Panc1 (cell line): Measurements from ENCODE around the gene TAX1BP1. TPM values are rescaled to one million over a fixed set of nuclear protein-coding genes. Genes with fewer than 3 reads are reported as not detected.

Source experiments
- ATAC-seq: fragments of 200-7000 bp; cut with Tn5 transposase; 2 replicates; pipeline ENCODE4 v1.9.1; 2020; ENCODE audit warnings: mild to moderate bottlenecking, moderate library complexity
- BruUV-seq: library from RNA; stranded (reverse); fragments of 400-500 nt; replicated peaks from 2 replicates; lab custom pipeline; 2021; lab: Mats Ljungman, UMichigan
- CTCF ChIA-PET: fragments of 300-600 bp; sonication (Branson Sonifier 250); formaldehyde crosslinking; loops from one replicate; lab custom pipeline; 2022; ENCODE audit warnings: antibody characterized with exemption; lab: Charles Lee
- POLR2A ChIA-PET: fragments of 300-600 bp; sonication (Branson Sonifier 250); formaldehyde crosslinking; loops from one replicate; lab custom pipeline; 2022; ENCODE audit warnings: antibody characterized with exemption; lab: Charles Lee
- DNase-seq: peaks from one replicate; pipeline ENCODE4 v3.0.0-alpha.2; 2010; ENCODE audit warnings: low read depth, low spot score
- H3K27ac ChIP-seq: 2 replicates; pipeline ENCODE4 v1.5.1; 2011; ENCODE audit warnings: mild to moderate bottlenecking, low read length, inconsistent platforms
- H3K27me3 ChIP-seq: fragments of 200-500 bp; sonication (Bioruptor generic); 2 replicates; pipeline ENCODE4 v1.6.0; 2014; ENCODE audit warnings: low read length, inconsistent platforms; ENCODE audit not compliant: control insufficient read depth, insufficient read depth
- H3K36me3 ChIP-seq: fragments of 200-500 bp; sonication (Bioruptor generic); 2 replicates; pipeline ENCODE4 v1.5.1; 2014; ENCODE audit warnings: inconsistent platforms, mild to moderate bottlenecking, low read length, moderate library complexity; ENCODE audit not compliant: control insufficient read depth, insufficient read depth
- H3K4me1 ChIP-seq: 2 replicates; pipeline ENCODE4 v1.5.1; 2011; ENCODE audit warnings: inconsistent platforms, mild to moderate bottlenecking, low read length, moderate library complexity; ENCODE audit not compliant: control insufficient read depth, insufficient read depth
- H3K4me3 ChIP-seq, 2 experiments: 2 replicates each; pipeline ENCODE4 v1.5.1; 2011 to 2012; ENCODE audit warnings: low read depth in 2 of 2, low read length in 2 of 2, mild to moderate bottlenecking in 2 of 2, inconsistent platforms in 1 of 2, moderate library complexity in 1 of 2
- H3K9me3 ChIP-seq: fragments of 200-500 bp; sonication (Bioruptor generic); 2 replicates; pipeline ENCODE4 v1.5.1; 2014; ENCODE audit warnings: low read depth, mild to moderate bottlenecking, inconsistent platforms, low read length, moderate library complexity; ENCODE audit not compliant: control insufficient read depth, insufficient read depth
- CTCF ChIP-seq: fragments of 450-650 bp; IDR thresholded peaks from 2 replicates; pipeline ENCODE4 v1.5.1; 2017; ENCODE audit warnings: mild to moderate bottlenecking
- POLR2AphosphoS5 ChIP-seq: IDR thresholded peaks from 2 replicates; pipeline ENCODE4 v1.6.1; 2012; ENCODE audit warnings: mild to moderate bottlenecking, low read depth, low read length, moderate library complexity
- REST ChIP-seq, 2 experiments: IDR thresholded peaks; 2 replicates each; pipeline ENCODE4 v1.6.1; 2011 to 2012; ENCODE audit warnings: low read depth in 2 of 2, control low read depth in 1 of 2, low read length in 1 of 2, mild to moderate bottlenecking in 1 of 2, moderate library complexity in 1 of 2; ENCODE audit not compliant: insufficient read depth in 1 of 2
- SIN3A ChIP-seq: IDR thresholded peaks from 2 replicates; pipeline ENCODE4 v1.6.1; 2012; ENCODE audit warnings: low read depth, mild to moderate bottlenecking, low read length, moderate library complexity, borderline replicate concordance; ENCODE audit not compliant: insufficient read depth
- TCF7L2 ChIP-seq: IDR thresholded peaks from 2 replicates; pipeline ENCODE4 v1.6.1; 2011; ENCODE audit warnings: mild to moderate bottlenecking, low read depth, low read length, inconsistent platforms
- in situ Hi-C: cut with HindIII; loops from 2 replicates; pipeline ENCODE4 v1.10.0; 2016; ENCODE audit warnings: low sequenced_read_pairs, low pct_unique_long_range_greater_than_20kb
- intact Hi-C: fragments of 100-400 bp; cut with micrococcal nuclease; formaldehyde crosslinking; loops from one replicate; pipeline ENCODE4 v1.10.0; 2022; ENCODE audit not compliant: unreplicated experiment
- total RNA-seq: library from RNA; stranded (reverse); gene quantifications from one replicate; pipeline ENCODE4 v1.2.1, GENCODE V29; 2021; ENCODE audit not compliant: unreplicated experiment

Gene TAX1BP1
- total RNA-seq, 1 experiment from 2014 or later, result 125 TPM

DNA sequence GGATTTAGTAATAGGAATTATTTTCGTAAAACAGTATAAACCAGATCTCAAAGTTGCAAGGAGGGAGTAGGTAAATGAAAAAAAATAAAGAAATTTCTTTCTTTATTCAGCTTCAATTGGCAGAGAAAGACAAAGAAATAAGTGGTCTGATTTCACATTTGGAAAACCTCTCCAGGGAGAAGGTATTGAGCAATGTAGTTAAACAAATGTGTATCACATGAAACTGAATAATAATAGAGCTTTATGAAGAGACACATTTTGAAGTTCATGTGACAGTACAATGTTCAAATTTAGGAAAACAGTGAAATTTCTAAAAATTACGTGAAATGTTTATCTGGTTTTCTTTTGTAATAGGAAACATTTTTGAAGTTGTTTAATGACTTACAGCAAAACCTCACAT, 63.0 kb downstream of the TAX1BP1 start:
- DNase-seq (no peak), ATAC-seq (no peak)
- H3K27ac ChIP-seq, result no peak overlapping the region
- no peaks in the 10 kb centered on the region for H3K27me3 ChIP-seq
- no peaks in the 10 kb centered on the region for H3K4me1 ChIP-seq
- H3K9me3 ChIP-seq, result no peaks in the 10 kb centered on the region
- in situ Hi-C loops (no loop called here), intact Hi-C loops (no loop called here)
- TF ChIP-seq SIN3A (no peak), CTCF (no peak), TCF7L2 (no peak), POLR2AphosphoS5 (no peak), REST (IDR thresholded peaks at IDR 0.05; ENCODE audit: insufficient read depth in 1 of 2, low read depth in 2 of 2, low read length in 1 of 2) (no peak)
- H3K36me3 ChIP-seq, result no peaks in the 10 kb centered on the region
- ChIA-PET CTCF (no interaction called here), POLR2A (no interaction called here)
- no peak overlapping the region for H3K4me3 ChIP-seq
- BruUV-seq, result no TSS peak

DNA sequence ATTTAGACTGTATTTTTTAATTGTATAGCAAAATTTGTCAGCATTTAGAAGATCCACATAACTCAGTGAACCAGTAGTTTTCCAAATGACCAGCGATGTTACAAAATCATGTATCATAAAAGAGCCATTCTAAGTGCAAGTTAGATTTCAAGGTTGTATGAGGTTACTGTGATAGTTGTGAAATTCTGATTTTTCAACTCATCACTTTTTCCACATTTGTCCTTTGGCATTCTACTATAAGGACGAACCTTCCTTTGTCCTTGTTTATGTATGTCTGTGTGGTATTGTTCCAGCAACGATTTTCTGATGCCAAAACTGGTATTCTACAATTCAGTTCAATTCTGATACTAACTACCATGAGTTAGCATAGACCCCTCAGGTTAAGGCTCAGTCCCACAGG, 64.2 kb downstream of the TAX1BP1 start:
- TF ChIP-seq TCF7L2 (no peak), POLR2AphosphoS5 (no peak), CTCF (no peak), REST (IDR thresholded peaks at IDR 0.05; ENCODE audit: insufficient read depth in 1 of 2, low read depth in 2 of 2, low read length in 1 of 2) (no peak), SIN3A (no peak)
- DNase-seq (no peak), ATAC-seq (no peak)
- in situ Hi-C loops, result no loop called here
- ChIA-PET POLR2A (no interaction called here), CTCF (interaction anchor here (0.5 kb wide), 1 partner anchor 117 kb away, joined by 8 read pairs; no protein-coding TSS in a partner anchor)
- Histone ChIP-seq H3K36me3 (no peaks in the 10 kb centered on the region), H3K27me3 (no peaks in the 10 kb centered on the region), H3K27ac (no peak overlapping the region), H3K4me1 (no peaks in the 10 kb centered on the region), H3K4me3 (no peak overlapping the region), H3K9me3 (no peaks in the 10 kb centered on the region)
- BruUV-seq, result no TSS peak
- intact Hi-C loops, result no loop called here
